Measurements from ENCODE around the gene CDCA5. TPM values are rescaled to one million over a fixed set of nuclear protein-coding genes. Genes with fewer than 3 reads are reported as not detected.
"Not testable (repeated sequence)": the region's sequence is repeated elsewhere in the genome, so short reads cannot be mapped to it uniquely, and the experiment has no call there.

Gene CDCA5
- total RNA-seq, 1 donor from 2014 or later: 1.0 TPM

- H3K27ac ChIP-seq (ENCODE audit: low read depth, low read length); H3K27me3 ChIP-seq (ENCODE audit: control insufficient read depth in 3 of 3, insufficient read depth in 3 of 3, low read length in 3 of 3); H3K4me3 ChIP-seq (ENCODE audit: low read length in 3 of 3); H3K9me3 ChIP-seq (ENCODE audit: control insufficient read depth in 3 of 3, low read length in 3 of 3): not testable (repeated sequence)
- Histone ChIP-seq H3K9ac (ENCODE audit: low read depth in 1 of 3, low read length in 3 of 3) (peak overlapping the region in 1 of 3 donors; percentile 25), H3K36me3 (ENCODE audit: control insufficient read depth in 3 of 3, insufficient read depth in 3 of 3, low read length in 3 of 3) (peaks cover 30 to 35% (median 32%) of the 10 kb centered on the region in 3 donors), H3K4me1 (ENCODE audit: control insufficient read depth in 3 of 3, insufficient read depth in 3 of 3, low read length in 3 of 3) (peaks cover 33 to 65% (median 44%) of the 10 kb centered on the region in 3 donors)
Observed at GRCh38 chr11:65118891-65119669, 35.2 kb upstream of the CDCA5 start.

GRCh38 chr11:65118097-65118837, 34.4 kb upstream of the CDCA5 start:
- Histone ChIP-seq H3K9me3 (ENCODE audit: control insufficient read depth in 3 of 3, low read length in 3 of 3) (no peaks in the 10 kb centered on the region), H3K4me3 (ENCODE audit: low read length in 3 of 3) (peak overlapping the region in 1 of 3 donors; percentile 9), H3K27ac (ENCODE audit: low read depth, low read length) (peak overlapping the region; percentile 52), H3K9ac (ENCODE audit: low read depth in 1 of 3, low read length in 3 of 3) (peak overlapping the region in 1 of 3 donors; percentile 50), H3K4me1 (ENCODE audit: control insufficient read depth in 3 of 3, insufficient read depth in 3 of 3, low read length in 3 of 3) (peaks cover 33 to 69% (median 50%) of the 10 kb centered on the region in 3 donors), H3K36me3 (ENCODE audit: control insufficient read depth in 3 of 3, insufficient read depth in 3 of 3, low read length in 3 of 3) (peaks cover 30 to 35% (median 32%) of the 10 kb centered on the region in 3 donors), H3K27me3 (ENCODE audit: control insufficient read depth in 3 of 3, insufficient read depth in 3 of 3, low read length in 3 of 3) (no peaks in the 10 kb centered on the region)

GRCh38 chr11:65117206-65118096, 33.6 kb upstream of the CDCA5 start, which contains the start of gene ZNHIT2:
ZNHIT2 (minus strand) TSS chr11:65117701; CDS start chr11:65117653, 48 bp downstream.
- H3K36me3 ChIP-seq (ENCODE audit: control insufficient read depth in 3 of 3, insufficient read depth in 3 of 3, low read length in 3 of 3): peaks cover 30 to 35% (median 32%) of the 10 kb centered on the region in 3 donors
- peaks cover 33 to 69% (median 52%) of the 10 kb centered on the region in 3 donors for H3K4me1 ChIP-seq (ENCODE audit: control insufficient read depth in 3 of 3, insufficient read depth in 3 of 3, low read length in 3 of 3)
- H3K9ac ChIP-seq (ENCODE audit: low read depth in 1 of 3, low read length in 3 of 3): peak within 1 kb of the TSS; percentile 88 to 94 (median 94)
- H3K27me3 ChIP-seq (ENCODE audit: control insufficient read depth in 3 of 3, insufficient read depth in 3 of 3, low read length in 3 of 3): no peaks in the 10 kb centered on the region
- H3K9me3 ChIP-seq (ENCODE audit: control insufficient read depth in 3 of 3, low read length in 3 of 3): no peaks in the 10 kb centered on the region
- H3K27ac ChIP-seq (ENCODE audit: low read depth, low read length): peak within 1 kb of the TSS; percentile 79
- peak within 1 kb of the TSS; percentile 90 to 97 (median 91) for H3K4me3 ChIP-seq (ENCODE audit: low read length in 3 of 3)

- peak overlapping the region; percentile 88 to 94 (median 94) for H3K9ac ChIP-seq (ENCODE audit: low read depth in 1 of 3, low read length in 3 of 3)
- peaks cover 33 to 70% (median 59%) of the 10 kb centered on the region in 3 donors for H3K4me1 ChIP-seq (ENCODE audit: control insufficient read depth in 3 of 3, insufficient read depth in 3 of 3, low read length in 3 of 3)
- H3K27me3 ChIP-seq (ENCODE audit: control insufficient read depth in 3 of 3, insufficient read depth in 3 of 3, low read length in 3 of 3): no peaks in the 10 kb centered on the region
- H3K4me3 ChIP-seq (ENCODE audit: low read length in 3 of 3): peak overlapping the region; percentile 90 to 97 (median 91)
- H3K9me3 ChIP-seq (ENCODE audit: control insufficient read depth in 3 of 3, low read length in 3 of 3): no peaks in the 10 kb centered on the region
- peak overlapping the region; percentile 79 for H3K27ac ChIP-seq (ENCODE audit: low read depth, low read length)
- H3K36me3 ChIP-seq (ENCODE audit: control insufficient read depth in 3 of 3, insufficient read depth in 3 of 3, low read length in 3 of 3): peaks cover 30 to 35% (median 32%) of the 10 kb centered on the region in 3 donors
Observed at GRCh38 chr11:65116370-65117205, 32.7 kb upstream of the CDCA5 start.

- Histone ChIP-seq H3K9ac (ENCODE audit: low read depth in 1 of 3, low read length in 3 of 3) (peak overlapping the region; percentile 33 to 94 (median 88)), H3K27ac (ENCODE audit: low read depth, low read length) (no peak overlapping the region), H3K27me3 (ENCODE audit: control insufficient read depth in 3 of 3, insufficient read depth in 3 of 3, low read length in 3 of 3) (no peaks in the 10 kb centered on the region), H3K4me3 (ENCODE audit: low read length in 3 of 3) (no peak overlapping the region), H3K4me1 (ENCODE audit: control insufficient read depth in 3 of 3, insufficient read depth in 3 of 3, low read length in 3 of 3) (peaks cover 34 to 70% (median 58%) of the 10 kb centered on the region in 3 donors), H3K36me3 (ENCODE audit: control insufficient read depth in 3 of 3, insufficient read depth in 3 of 3, low read length in 3 of 3) (peaks cover 23 to 28% (median 26%) of the 10 kb centered on the region in 3 donors), H3K9me3 (ENCODE audit: control insufficient read depth in 3 of 3, low read length in 3 of 3) (no peaks in the 10 kb centered on the region)
Observed at GRCh38 chr11:65115361-65116082, 31.7 kb upstream of the CDCA5 start.

- no peak overlapping the region for H3K27ac ChIP-seq (ENCODE audit: low read depth, low read length)
- H3K27me3 ChIP-seq (ENCODE audit: control insufficient read depth in 3 of 3, insufficient read depth in 3 of 3, low read length in 3 of 3): no peaks in the 10 kb centered on the region
- H3K4me1 ChIP-seq (ENCODE audit: control insufficient read depth in 3 of 3, insufficient read depth in 3 of 3, low read length in 3 of 3): peaks cover 39 to 73% (median 58%) of the 10 kb centered on the region in 3 donors
Observed at GRCh38 chr11:65114538-65115171, 30.8 kb upstream of the CDCA5 start.

GRCh38 chr11:65113839-65114238, 30.0 kb upstream of the CDCA5 start:
- Histone ChIP-seq H3K27me3 (ENCODE audit: control insufficient read depth in 3 of 3, insufficient read depth in 3 of 3, low read length in 3 of 3) (no peaks in the 10 kb centered on the region), H3K4me1 (ENCODE audit: control insufficient read depth in 3 of 3, insufficient read depth in 3 of 3, low read length in 3 of 3) (peaks cover 39 to 73% (median 58%) of the 10 kb centered on the region in 3 donors), H3K9ac (ENCODE audit: low read depth in 1 of 3, low read length in 3 of 3) (peak overlapping the region in 1 of 3 donors; percentile 86), H3K9me3 (ENCODE audit: control insufficient read depth in 3 of 3, low read length in 3 of 3) (no peaks in the 10 kb centered on the region), H3K27ac (ENCODE audit: low read depth, low read length) (no peak overlapping the region), H3K36me3 (ENCODE audit: control insufficient read depth in 3 of 3, insufficient read depth in 3 of 3, low read length in 3 of 3) (peaks cover 20 to 24% (median 24%) of the 10 kb centered on the region in 3 donors), H3K4me3 (ENCODE audit: low read length in 3 of 3) (no peak overlapping the region)

More at GRCh38 chr11:65114538-65115171, 30.8 kb upstream of the CDCA5 start:
- H3K4me3 ChIP-seq (ENCODE audit: low read length in 3 of 3): no peak overlapping the region
- peak overlapping the region in 1 of 3 donors; percentile 25 for H3K9ac ChIP-seq (ENCODE audit: low read depth in 1 of 3, low read length in 3 of 3)
- no peaks in the 10 kb centered on the region for H3K9me3 ChIP-seq (ENCODE audit: control insufficient read depth in 3 of 3, low read length in 3 of 3)
- peaks cover 18 to 22% (median 20%) of the 10 kb centered on the region in 3 donors for H3K36me3 ChIP-seq (ENCODE audit: control insufficient read depth in 3 of 3, insufficient read depth in 3 of 3, low read length in 3 of 3)

GRCh38 chr11:65113361-65113756, 29.5 kb upstream of the CDCA5 start:
- Histone ChIP-seq H3K27ac (ENCODE audit: low read depth, low read length) (no peak overlapping the region), H3K9ac (ENCODE audit: low read depth in 1 of 3, low read length in 3 of 3) (peak overlapping the region; percentile 72 to 86 (median 73))

More at GRCh38 chr11:65113361-65113756, 29.5 kb upstream of the CDCA5 start:
- no peaks in the 10 kb centered on the region for H3K27me3 ChIP-seq (ENCODE audit: control insufficient read depth in 3 of 3, insufficient read depth in 3 of 3, low read length in 3 of 3)
- peaks cover 21 to 24% (median 22%) of the 10 kb centered on the region in 3 donors for H3K36me3 ChIP-seq (ENCODE audit: control insufficient read depth in 3 of 3, insufficient read depth in 3 of 3, low read length in 3 of 3)
- no peaks in the 10 kb centered on the region for H3K9me3 ChIP-seq (ENCODE audit: control insufficient read depth in 3 of 3, low read length in 3 of 3)
- peaks cover 39 to 72% (median 58%) of the 10 kb centered on the region in 3 donors for H3K4me1 ChIP-seq (ENCODE audit: control insufficient read depth in 3 of 3, insufficient read depth in 3 of 3, low read length in 3 of 3)
- H3K4me3 ChIP-seq (ENCODE audit: low read length in 3 of 3): peak overlapping the region in 2 of 3 donors; percentile 56 to 76

All from skeletal muscle tissue (tissue), 4 donors.